DMS79 (cell line): Measurements from ENCODE around the gene CALCA.
"Not testable (repeated sequence)": the region's sequence is repeated elsewhere in the genome, so short reads cannot be mapped to it uniquely, and the experiment has no call there.

ENCODE experiments used
- DNase-seq: peaks from one replicate; lab custom pipeline; 2025; lab: John Stamatoyannopoulos, UW

The CALCA gene, protein sequence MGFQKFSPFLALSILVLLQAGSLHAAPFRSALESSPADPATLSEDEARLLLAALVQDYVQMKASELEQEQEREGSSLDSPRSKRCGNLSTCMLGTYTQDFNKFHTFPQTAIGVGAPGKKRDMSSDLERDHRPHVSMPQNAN

DNA sequence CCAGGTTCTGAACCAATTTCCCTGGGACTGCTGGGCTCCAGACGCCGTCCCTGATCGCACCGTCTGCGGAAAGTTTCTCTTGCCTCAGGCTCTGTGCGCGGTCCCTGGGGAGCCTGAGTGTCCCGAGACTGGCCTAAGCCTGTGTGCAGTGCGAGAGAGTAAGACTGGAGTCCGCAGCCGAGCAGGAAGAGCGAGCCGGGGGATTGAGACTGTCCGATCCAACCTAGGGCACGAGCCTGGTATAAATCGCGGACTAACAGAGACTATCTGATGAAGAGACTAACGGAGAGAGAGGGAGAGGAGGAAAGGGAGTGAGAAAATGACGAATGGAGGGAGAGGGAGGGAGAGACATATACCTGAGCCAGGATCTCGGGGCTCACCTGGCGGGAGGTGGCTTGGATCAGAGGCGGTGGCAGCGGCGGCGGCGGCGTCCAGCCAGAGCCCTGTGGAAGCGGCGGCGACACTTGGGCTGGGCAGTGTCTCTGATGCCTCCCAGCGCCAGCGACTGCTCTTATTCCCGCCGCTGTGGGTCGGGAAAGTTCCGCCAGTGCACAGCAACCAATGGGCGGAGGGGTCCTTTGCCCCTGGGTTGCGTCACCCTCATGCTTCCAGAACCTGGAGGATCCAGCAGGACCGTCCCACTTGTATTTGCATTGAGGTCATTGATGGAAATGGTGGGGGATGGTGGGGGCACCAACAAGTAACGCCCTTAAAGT is at the start of gene CALCA:
CALCA (minus strand) TSS at position 487 of the 716 bp plus-strand sequence. CDS start 1,159 bp downstream, outside the sequence.
- no peak for DNase-seq

DNA sequence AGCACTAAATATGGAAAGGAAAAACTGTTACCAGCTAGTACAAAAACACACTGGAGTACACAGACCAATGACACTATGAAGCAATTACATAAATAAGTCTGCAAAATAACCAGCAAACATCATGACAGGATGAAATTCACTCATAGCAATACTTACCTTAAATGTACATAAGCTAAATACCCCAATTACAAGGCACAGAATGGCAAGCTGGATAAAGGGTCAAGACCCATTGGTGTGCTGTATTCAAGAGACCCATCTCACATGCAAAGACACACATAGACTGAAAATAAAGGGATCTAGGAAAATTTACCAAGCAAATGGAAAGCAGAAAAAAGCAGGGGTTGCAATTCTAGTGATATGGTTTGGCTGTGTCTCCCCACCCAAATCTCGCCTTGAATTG is 44.0 kb upstream of the CALCA start:
- no peak for DNase-seq

DNA sequence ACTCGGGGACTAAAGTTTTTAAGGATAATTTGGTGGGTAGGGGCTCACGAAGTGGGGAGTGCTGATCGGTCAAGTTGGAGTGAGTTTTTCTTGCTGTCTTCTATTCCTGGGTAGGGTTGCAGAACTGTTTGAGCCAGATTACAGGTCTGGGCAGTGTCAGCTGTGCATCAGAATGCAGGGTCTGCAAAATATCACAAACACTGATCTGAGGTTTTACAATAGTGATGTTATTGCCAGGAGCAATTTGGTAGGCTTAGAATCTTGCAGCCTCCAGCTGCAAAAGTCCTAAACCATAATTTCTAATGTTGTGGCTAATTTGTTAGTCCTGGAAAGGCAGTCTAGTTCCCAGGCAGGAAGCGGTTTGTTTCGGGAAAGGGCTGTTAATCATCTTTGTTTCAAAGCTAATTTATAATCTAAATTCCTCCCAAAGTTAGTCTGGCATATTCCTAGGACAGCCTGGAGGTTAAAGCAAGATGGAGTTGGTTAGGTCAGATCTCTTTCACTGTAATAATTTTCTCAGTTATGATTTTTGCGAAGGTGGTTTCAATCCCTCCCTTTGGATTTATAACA is 39.7 kb upstream of the CALCA start:
- no peak for DNase-seq

DNA sequence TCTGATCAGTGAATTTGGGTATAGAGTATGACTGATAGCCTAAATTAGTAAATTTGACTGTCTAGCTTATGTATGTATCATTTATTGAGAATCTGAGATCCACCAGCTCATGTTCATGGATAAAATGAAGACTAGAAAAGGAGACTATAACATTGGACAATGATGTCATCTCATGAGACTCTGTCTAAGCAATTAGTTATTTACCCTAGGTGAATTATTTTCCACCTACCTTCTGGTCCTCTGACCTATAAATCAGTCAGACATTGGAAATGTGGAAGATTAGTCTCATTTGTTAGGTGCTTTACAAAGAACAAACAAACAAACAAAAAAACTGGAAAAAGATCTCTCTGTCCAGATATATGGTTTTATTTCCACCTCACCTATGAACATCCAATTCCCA is 38.7 kb upstream of the CALCA start:
- DNase-seq, result no peak

DNA sequence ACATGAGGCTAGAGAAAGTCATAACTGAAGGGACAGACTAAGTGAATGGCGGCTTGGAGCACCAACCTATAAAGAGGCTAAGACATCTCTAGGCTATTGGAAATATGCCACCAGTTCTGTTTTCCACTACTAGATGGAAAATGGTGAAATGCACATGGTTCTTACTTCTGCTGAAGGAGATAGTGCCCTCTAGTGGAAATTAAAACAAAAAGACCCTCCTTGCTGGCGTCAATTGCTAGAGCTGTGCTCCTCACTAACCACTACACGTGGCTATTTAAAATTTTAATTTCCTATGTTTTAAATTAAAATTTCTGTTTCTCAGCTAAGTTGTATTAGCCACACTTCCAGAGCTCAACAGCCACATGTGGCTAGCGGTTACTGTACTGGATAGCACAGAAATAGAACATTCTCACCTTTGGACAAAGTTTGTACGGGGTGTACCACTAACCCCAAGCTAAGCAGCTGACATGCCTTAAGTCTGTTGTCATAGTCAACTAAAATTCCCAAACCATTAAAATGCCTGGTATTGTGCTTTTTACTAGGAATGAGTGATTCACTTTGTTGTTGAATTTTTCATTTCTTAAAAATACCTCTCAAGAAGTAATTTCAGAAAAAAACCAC is 34.1 kb upstream of the CALCA start:
- DNase-seq, result no peak

DNA sequence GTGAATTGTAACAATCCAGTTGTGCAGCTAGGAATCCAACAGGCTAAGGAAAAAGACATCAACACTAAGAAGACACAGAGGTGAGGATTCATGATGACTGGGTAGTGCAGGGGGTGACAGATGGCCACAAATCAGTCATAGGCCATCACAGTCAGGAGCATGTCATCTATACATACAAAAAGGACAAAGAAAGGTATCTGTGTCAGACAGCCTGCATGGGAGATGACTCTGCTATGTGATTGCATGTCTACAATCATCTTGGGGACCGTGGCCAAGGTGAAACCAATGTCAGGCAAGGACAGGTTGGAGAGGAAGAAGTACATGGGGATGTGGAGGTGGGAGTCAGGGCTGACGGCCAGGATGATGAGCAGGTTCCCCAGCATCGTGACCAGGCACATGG is 16.0 kb upstream of the CALCA start:
- not testable (repeated sequence) for DNase-seq

DNA sequence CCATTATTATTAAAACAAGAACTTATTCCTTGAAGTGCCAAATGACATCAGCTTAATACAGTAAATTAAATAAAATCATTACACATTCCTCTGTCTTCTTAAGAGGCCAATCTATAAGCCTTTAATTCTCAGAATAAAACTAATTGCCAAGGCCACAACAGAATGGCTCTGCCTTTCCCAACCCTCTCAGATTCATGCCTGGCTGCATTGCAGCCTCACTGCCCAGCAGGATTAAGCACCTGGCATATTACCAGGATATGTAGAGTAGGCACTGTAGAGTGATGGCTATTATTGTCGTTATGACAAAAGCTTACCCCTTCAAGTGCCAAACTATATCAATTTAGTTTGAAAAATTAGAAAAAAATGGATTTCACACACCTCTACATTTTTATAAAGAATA is 9.4 kb upstream of the CALCA start:
- peak; percentile 10 for DNase-seq

DNA sequence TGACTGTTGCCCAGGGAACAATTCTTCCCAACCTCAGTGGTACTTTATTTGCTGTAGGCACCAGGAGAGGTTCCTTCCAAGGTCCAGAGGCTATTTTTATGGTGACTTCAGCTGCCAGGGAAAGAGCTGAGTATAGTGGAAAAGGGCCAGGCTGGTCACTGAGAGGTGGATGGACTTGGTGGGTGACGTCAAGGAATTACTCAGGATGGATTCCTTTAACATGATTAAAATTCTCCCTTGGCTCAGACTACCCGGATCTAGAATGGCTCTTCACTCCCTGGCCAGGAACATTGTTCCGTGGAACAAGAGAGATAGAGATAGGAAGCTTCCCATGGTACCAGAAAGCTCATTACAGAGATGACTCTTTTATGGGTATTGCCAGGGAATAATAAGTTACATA is 8.7 kb upstream of the CALCA start:
- no peak for DNase-seq

DNA sequence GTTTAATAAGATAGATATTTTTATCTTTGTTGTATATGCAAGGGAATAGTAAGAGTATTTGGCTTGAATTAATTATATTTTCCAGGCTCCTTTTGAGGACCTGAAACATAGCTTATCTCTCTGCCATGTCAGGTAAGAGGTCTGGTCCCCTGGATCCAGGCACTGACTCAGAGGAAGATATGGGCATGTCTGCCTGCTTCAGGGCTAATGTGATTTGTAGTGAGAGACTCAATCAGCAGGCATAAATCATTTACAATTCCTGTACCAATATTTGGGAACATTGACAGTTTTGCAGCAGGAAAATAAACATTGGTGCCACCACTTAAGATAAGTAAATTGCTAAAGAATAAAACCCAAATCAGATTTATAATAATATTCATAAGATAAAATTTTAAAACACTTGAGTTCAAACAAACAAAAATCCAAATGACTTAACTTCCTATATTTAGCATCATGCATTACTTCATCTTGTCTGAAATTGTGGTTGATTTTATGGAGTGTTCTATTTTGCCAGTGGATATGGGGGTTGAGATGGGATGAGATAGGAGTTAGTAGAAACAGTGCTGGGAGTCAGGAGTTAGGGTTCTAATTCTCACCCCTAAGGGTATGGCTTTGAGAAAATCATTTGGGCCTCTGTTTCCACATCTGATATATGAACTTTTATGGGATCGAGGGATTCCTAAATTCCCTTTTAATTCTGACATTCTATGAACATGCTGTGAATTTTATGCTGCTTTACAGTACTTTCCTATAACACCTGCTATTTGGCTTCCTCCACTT is 5.1 kb upstream of the CALCA start:
- DNase-seq, result no peak

DNA sequence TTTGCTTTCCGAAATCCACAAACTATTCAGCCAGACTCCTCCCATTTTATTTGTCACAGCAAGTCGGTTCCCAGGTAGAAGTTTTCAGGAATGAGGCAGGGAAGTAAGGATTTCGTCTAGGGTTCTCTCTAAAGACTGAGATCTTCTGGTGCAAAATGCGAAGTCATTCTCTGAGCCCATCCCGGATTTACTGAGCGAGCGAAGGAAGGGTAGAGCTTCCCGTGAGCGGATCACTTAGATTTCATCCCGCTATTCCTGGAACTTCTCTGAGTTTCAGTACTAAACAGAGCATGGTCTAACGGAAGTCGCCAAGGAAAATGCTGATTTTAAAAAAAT is 3.1 kb upstream of the CALCA start:
- DNase-seq, result no peak

DNA sequence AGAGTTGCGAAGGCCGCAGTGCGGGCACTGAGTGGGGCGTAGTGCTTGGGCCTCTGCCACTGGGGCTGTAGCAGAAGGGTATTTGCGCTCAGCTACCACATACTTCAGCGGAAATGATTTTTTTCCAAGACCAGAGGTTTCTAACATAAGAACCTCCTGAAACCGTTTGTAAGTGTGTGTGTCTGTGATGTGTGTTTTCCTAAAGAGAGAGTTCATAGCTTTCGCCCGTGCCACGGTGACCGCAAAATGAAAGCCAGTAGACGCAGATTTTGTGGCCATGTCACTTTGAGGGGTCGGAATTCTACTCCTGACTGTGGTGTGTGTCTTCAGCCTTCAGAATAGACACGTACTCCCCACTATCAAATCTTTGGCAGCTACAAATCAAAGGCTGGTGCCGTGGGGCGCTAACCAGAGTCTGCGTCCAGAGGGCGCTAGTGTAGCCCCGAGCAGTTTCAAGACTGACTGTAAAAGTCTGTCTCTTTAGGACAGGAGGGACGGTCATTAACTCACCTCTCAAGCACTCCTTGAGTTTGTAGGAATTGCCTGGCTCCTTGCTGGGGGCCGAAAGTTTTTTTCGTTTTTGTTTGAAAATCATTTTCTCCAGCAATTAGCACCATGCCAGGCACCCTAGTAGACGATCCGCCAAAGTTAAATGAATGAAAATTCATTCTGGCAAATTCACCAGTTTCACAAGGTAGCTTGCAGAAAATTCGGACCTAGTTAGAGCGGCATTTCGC is 2.5 kb upstream of the CALCA start:
- DNase-seq, result no peak

DNA sequence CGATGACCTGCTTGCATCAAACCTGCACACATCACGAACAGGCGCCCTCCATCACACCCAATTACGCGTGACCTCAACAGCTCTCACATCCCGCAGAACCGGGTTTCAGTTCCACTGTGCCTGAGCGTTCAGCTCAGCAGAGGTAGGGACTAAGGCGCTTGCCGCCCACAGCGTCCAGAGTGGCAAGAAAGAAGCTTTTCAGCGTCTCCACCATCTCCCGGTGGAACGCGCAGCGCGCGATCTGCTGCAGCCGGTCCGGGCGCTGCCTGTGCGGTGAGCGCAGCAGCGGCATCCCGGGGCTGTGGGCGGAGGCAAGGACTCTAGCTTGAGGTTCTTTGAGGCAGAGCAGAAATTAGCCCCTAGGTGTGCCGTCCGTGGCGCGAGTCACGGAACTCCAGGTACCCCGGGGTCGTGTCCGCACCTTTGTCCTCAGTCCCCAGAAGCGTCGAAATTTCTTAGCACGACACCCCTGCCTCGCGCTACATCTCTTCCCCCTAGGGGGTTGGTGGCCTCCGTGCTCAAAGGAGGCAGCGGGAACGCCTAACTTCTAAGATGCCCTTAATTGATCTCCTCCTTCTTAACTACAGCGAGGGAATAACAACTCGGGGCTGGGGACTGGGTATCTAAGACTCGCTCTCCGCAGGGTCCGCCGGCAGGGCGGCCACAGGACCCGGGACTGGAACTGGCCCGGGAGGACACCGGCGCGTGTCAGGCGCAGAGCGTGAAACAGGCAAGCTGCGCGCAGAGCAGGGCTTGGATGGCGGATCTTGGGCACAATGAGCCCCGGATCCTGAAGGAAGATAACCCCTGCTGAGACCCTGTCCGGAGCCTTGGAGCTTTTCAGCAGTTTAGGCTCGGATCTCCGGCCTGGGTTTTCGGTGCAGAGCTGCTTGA is 1.7 kb upstream of the CALCA start:
- DNase-seq, result peak; percentile 35

DNA sequence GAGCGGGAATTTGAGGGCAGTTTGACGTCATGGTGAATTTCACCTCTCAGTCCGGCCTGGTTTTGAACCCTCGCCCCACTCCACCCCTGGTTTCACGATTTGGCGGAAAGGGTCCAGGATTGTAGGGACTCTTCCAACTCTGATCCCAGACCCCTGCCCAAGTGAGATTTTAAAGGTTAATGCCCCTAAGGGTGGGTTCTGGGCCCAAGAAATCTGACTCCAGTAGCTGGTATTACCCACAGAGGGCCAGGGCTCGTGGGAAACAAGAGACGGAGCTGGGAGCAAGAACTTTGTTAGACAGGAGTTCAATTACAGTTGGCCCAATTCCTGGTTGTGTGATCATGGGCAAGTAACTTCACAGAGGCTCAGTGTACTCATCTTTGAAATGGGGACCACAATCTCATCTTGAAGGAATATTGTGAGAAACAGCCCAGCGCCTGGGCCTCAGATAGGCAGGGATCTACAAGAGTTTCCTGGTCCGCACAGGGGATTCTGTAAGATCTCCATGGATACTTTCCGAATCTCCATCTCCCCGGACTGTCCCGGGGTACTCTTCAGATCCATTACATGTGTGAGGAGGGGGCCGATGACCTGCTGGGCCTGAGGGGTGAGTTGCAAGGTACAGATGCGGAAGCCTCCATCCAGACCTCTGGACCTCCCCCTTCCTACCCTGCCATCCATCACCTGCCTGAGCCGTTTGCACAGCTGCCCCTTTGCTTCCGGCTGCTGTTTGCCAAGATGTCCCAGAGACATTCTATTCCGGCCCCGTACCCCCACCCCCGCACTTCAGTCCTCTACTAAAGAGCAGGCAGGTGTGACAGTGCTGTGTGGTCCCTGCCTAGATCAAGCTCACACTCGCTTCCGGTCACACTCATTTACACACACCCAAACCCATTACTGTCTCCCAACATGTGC is 687 bp upstream of the CALCA start:
- peak; percentile 35 for DNase-seq

DNA sequence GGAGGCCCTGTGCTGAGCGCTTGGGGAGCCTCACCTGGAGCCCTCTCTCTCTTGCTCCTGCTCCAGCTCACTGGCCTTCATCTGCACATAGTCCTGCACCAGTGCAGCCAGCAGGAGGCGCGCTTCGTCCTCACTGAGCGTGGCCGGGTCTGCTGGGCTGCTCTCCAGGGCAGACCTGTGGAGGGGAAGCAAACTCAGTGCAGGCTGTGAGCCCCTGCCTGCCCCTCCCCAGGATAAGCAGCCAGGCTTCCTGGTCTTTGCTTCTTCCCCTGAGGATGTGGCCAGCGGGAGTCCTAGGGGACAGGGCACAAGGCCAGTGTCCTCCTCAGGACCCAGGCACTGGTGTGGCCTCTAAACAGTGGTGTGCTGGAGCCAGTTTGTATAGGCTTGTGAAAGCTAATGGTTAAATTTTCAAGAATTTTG is 2.2 kb downstream of the CALCA start:
- DNase-seq, result no peak

DNA sequence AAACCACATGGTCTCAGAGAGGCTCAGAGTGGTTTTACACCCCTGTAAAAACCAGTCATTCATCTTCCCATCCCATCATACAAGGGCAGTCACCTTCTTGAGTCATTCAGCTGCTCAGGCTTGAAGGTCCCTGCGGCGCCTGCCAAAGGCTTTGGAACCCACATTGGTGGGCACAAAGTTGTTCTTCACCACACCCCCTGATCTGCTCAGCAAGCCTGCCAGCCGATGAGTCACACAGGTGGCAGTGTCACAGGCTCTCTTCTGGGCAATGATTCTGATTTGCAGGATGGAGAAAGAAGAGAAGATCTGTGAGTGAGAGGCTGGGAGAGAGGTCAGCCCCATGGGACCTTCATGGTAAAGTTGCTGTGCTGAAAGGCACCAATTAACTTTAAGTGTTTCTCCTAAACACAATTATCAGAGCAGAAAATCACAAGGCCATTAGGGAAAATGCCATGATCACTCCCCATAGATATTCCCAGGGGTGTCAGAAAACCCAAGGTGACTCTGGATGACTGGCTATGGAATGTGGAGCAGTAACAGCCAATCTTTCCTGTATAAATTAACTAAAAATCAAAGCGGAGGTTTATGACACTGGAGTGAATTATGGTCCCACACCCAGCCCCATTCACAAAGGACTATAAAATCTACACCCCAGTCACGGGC is 4.4 kb downstream of the CALCA start:
- DNase-seq, result peak; percentile 83

DNA sequence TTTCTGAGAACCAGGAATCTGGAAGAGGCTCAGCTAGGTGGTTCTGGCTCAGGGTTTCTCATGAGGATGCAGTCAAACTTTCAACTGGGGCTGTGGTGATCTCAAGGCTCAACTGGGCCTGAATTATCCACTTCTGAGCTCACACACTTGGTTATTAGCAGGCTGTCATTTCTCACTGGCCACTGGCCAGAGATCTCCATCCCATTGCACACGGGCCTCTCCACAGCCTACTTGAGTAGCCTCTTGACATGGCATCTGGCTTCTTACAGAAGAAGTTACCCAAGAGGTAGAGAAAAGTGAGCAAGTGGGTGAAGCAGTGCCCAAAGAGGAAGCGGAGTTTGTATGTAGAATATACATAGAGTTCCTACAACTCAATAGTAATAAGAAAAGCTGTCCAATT is 16.0 kb downstream of the CALCA start:
- peak; percentile 92 for DNase-seq

DNA sequence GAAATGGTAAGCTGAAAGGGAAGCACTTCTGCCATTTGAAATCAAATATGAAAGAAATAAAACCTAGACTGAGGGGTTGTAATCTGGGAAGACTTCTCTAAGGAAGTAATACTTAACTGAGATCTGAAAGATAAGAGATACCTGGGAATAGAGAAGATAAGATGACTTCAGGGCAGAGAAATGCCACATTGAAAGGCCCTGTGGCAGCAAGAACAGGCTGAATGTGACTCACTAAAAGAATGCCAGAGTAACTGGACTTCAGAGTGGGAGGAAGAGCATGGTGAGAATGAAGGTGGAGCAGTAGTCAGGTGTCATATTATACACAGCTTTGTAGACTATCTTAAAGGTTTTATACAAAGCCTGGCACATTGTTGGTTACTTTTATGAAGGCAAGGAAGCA is 17.6 kb downstream of the CALCA start:
- no peak for DNase-seq

DNA sequence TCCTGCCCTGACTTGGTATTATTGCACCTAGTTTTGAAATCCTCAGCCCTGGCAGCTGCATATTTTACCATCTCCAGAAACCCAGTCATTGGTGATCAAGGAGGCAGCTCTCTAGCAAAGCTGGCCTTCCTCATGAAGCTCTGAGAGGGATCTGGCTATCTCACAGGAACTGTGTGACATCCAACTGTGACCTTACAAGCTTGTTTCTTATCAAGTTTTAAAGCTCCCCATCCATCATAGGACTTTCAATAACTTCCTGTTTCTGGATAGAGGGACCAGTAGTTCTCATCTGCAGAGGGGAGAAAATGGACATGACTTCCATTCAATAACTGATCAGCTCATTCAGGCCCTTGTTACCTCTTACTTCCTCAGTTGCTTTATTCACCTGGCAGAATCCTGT is 18.2 kb downstream of the CALCA start:
- no peak for DNase-seq

DNA sequence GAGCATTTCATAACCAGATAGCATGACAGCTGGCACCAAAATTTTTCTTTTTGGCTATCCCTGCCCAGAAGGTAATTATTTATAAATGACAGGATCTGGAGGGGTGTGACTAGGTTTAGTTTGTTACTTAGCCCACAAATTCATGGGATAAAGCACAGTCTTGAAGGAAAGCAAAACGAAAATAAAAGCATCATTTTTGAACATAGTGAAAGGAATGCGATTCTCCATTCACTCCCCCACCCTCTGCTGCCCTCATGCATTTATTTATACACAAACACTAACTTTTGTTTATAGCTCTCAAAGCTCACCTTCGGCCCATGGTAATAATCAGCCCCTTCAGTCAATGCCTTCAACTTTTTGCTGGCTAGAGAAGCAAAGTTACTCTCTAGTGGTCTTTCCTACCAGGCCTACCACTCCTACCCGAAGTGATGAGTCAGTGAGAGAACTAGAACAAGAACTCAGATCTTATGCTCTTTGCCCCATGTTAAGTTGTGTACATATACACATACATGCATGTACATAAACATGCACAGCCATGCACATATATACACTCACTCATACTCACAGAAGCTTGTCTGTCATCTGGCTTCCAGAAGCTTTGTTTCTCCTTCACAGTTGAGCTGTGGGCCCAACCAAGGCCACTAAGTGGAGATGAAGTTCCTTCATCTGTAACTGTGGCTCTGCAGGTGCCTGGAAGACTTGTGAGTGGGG is 22.6 kb downstream of the CALCA start:
- no peak for DNase-seq
